MM.1S (cell line): Measurements from ENCODE around the gene FAM120AOS.

ENCODE experiments used
- EZH2 ChIP-seq: fragments of 300-600 bp; sonication (generic); optimal IDR thresholded peaks from 2 replicates; pipeline ENCODE3; 2017; ENCODE audit warnings: low read depth, mild to moderate bottlenecking, antibody characterized with exemption, low read length, mixed read lengths
- EZH2phosphoT487 ChIP-seq: fragments of 300-600 bp; sonication (generic); IDR thresholded peaks from 2 replicates; pipeline ENCODE4 v1.6.1; 2018; ENCODE audit warnings: antibody characterized with exemption, low read length
- TF ChIP-seq, protein P1 (sequence below): fragments of 300-600 bp; sonication (generic); IDR thresholded peaks from 2 replicates; pipeline ENCODE4 v1.5.1; 2016; ENCODE audit warnings: antibody characterized with exemption, low read length, mixed read lengths

DNA sequence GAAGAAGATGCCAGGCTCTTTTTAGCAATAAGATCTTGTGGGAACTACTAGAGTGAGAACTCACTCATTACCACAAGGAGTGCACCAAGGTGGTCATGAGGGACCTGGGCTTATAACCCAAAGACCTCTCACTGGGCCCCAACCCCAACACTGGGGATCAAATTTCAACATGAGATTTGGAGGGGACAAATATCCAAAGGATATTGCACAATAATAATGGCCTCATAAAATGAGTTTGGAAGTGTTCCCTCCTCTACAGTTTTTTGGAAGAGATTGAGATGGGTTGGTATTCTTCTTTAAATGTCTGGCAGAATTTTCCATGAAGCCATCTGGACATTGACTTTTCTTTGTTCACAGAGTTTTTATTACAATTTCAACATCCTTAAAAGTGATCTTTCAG is 39.9 kb downstream of the FAM120AOS start:
- TF ChIP-seq EZH2phosphoT487 (no peak), EZH2 (no peak)
- TF ChIP-seq, protein P1, sequence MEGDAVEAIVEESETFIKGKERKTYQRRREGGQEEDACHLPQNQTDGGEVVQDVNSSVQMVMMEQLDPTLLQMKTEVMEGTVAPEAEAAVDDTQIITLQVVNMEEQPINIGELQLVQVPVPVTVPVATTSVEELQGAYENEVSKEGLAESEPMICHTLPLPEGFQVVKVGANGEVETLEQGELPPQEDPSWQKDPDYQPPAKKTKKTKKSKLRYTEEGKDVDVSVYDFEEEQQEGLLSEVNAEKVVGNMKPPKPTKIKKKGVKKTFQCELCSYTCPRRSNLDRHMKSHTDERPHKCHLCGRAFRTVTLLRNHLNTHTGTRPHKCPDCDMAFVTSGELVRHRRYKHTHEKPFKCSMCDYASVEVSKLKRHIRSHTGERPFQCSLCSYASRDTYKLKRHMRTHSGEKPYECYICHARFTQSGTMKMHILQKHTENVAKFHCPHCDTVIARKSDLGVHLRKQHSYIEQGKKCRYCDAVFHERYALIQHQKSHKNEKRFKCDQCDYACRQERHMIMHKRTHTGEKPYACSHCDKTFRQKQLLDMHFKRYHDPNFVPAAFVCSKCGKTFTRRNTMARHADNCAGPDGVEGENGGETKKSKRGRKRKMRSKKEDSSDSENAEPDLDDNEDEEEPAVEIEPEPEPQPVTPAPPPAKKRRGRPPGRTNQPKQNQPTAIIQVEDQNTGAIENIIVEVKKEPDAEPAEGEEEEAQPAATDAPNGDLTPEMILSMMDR: no peak
